Muscle layer of colon (tissue), 2 donors: Measurements from ENCODE around the gene SSU72.
"Not testable (repeated sequence)": the region's sequence is repeated elsewhere in the genome, so short reads cannot be mapped to it uniquely, and the experiment has no call there.

Experiments used
- H3K27ac ChIP-seq: one replicate; pipeline ENCODE4 v1.7.0; 2013; ENCODE audit warnings: low read depth, mild to moderate bottlenecking, low read length, moderate library complexity
- H3K27me3 ChIP-seq, 2 donors: one replicate each; pipeline ENCODE4 v1.7.0; 2013; ENCODE audit warnings: low read length in 2 of 2, mild to moderate bottlenecking in 2 of 2; ENCODE audit not compliant: insufficient read depth in 2 of 2, control insufficient read depth in 1 of 2
- H3K36me3 ChIP-seq: one replicate; pipeline ENCODE4 v1.7.0; 2013; ENCODE audit warnings: mild to moderate bottlenecking, low read length; ENCODE audit not compliant: insufficient read depth
- H3K4me1 ChIP-seq: one replicate; pipeline ENCODE4 v1.7.0; 2013; ENCODE audit warnings: mild to moderate bottlenecking, low read length; ENCODE audit not compliant: insufficient read depth
- H3K4me3 ChIP-seq, 2 donors: one replicate each; pipeline ENCODE4 v1.7.0; 2013; ENCODE audit warnings: low read length in 2 of 2, low read depth in 1 of 2, mild to moderate bottlenecking in 1 of 2, moderate library complexity in 1 of 2
- H3K9ac ChIP-seq: one replicate; pipeline ENCODE4 v1.7.0; 2013; ENCODE audit warnings: low read length
- H3K9me3 ChIP-seq: one replicate; pipeline ENCODE4 v1.7.0; 2013; ENCODE audit warnings: mild to moderate bottlenecking, low read length
- donor health status: abdominal sarcoma.
- donor health status: Adenocarcinoma of cecum.

The SSU72 gene

GRCh38 chr1:1512425-1512824, 62.2 kb downstream of the SSU72 start:
- not testable (repeated sequence) for H3K9me3 ChIP-seq, H3K36me3 ChIP-seq, H3K27ac ChIP-seq, H3K4me1 ChIP-seq, H3K27me3 ChIP-seq, H3K4me3 ChIP-seq, H3K9ac ChIP-seq

GRCh38 chr1:1511533-1512285, 63.0 kb downstream of the SSU72 start, which contains the start of gene ATAD3A:
Gene ATAD3A, plus strand, starts transcription at chr1:1512162. Its CDS starts 107 bp downstream, at chr1:1512269.
- Histone ChIP-seq H3K27ac (peak within 1 kb of the TSS; percentile 88), H3K27me3 (no peaks in the 10 kb centered on the region), H3K9ac (peak within 1 kb of the TSS; percentile 78), H3K4me3 (peak within 1 kb of the TSS; percentile 79 to 81), H3K36me3 (no peaks in the 10 kb centered on the region), H3K4me1 (peaks cover 7% of the 10 kb centered on the region), H3K9me3 (no peaks in the 10 kb centered on the region)

DNA sequence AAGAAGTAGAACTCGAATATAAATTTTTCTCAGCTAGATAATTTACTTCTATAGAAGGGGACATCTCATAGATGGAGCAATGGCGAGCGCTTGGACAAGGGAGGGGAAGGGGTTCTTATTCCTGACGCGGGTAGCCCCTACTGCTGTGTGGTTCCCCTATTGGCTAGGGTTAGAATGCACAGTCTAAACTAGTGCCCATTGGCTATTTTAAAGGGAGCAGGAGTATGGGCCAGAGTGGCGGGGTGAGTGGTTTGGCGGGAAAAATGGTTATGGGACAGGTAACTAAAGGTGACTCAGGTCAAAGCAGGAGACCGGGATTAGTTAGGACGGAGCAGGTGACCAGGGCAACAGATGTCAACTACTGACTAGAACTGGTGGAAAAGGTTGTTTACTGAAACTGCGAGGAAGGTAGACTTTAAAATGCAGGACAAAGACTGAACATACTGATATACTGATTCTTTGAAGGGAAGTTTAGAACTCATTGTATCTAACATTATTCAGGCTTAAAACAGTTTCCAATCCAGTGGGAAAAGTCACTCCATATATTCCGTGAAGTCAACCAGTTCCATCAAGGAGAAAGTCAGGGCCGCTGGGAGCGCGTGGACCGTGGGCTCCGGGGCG, 63.6 kb downstream of the SSU72 start:
- Histone ChIP-seq H3K9ac (peak overlapping the region; percentile 78), H3K36me3 (no peaks in the 10 kb centered on the region), H3K4me3 (peak overlapping the region; percentile 79 to 81), H3K9me3 (no peaks in the 10 kb centered on the region), H3K27me3 (no peaks in the 10 kb centered on the region), H3K4me1 (peaks cover 7% of the 10 kb centered on the region), H3K27ac (peak overlapping the region; percentile 88)

GRCh38 chr1:1509465-1509850, 65.2 kb downstream of the SSU72 start:
- not testable (repeated sequence) for H3K9me3 ChIP-seq, H3K27ac ChIP-seq, H3K4me3 ChIP-seq, H3K4me1 ChIP-seq, H3K27me3 ChIP-seq, H3K36me3 ChIP-seq, H3K9ac ChIP-seq

DNA sequence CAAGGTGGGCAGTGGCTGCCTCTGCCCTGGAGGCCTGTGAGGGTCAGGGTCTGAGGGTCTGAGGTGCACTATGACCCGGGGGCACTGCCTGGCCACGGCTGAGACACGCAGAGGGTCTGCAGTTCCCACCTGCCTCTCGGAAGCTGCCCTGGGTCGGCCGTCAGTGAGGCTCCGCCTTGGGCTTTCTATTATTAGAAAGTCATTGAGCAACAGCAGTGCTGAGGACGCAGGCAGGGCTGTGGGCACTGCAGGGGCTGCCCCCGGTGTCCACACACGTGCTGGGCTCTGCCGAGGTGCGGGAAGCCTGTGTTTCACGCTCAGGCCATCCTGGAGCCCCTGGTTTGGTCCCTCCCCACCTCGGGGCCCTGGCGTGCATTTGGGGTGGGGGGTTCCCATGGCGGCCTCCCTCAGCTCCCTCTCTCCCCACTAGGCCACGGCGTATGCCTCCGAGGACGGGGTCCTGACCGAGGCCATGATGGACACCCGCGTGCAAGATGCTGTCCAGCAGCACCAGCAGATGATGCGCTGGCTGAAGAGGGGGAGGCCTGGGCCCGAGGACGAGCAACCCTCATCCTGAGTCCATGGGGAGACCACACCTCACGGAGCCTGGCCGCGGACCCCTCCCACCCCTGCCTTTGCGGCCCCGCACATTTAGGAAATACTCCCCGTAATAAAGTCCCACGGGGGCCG, 65.7 kb downstream of the SSU72 start:
- H3K9me3 ChIP-seq, H3K27ac ChIP-seq, H3K4me3 ChIP-seq, H3K27me3 ChIP-seq, H3K4me1 ChIP-seq, H3K36me3 ChIP-seq, H3K9ac ChIP-seq: not testable (repeated sequence)

DNA sequence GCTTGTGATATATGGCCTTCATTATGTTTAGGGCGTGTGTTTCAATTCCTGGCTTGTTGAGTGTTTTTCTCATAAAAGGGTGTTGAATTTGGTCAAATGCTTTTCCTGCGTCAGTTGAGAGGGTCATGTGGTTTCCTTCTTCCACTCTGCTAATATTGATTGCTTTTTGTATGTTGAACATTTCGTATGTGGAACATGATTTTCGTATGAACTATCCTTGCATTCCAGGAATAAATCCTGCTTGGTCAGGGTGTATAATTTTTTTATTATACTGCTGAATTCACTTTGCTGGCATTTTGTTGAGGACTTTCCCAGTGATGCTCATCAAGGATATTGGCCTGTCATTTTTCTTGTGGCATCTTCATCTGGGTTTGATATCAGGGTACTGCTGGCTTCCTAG, 67.4 kb downstream of the SSU72 start:
- H3K4me3 ChIP-seq: no peak overlapping the region
- H3K27ac ChIP-seq: no peak overlapping the region
- H3K9ac ChIP-seq: no peak overlapping the region
- peaks cover 7% of the 10 kb centered on the region for H3K4me1 ChIP-seq
- H3K9me3 ChIP-seq: no peaks in the 10 kb centered on the region
- no peaks in the 10 kb centered on the region for H3K27me3 ChIP-seq
- H3K36me3 ChIP-seq: no peaks in the 10 kb centered on the region

DNA sequence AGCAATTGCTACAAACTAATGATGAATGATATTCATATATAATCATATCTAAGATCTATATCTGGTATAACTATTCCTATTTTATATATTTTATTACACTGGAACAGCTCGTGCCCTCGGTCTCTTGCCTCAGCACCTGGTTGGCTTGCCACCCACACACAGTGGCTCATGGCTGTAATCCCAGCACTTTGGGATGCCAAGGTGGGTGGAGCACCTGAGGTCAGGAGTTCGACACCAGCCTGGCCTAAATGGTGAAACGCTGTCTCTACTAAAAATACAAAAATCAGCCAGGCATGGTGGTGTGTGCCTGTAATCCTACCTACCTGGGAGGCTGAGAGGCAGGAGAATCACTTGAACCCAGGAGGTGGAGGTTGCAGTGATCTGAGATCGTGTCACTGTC, 68.9 kb downstream of the SSU72 start:
- H3K4me3 ChIP-seq, H3K27ac ChIP-seq, H3K27me3 ChIP-seq, H3K4me1 ChIP-seq, H3K9ac ChIP-seq, H3K9me3 ChIP-seq, H3K36me3 ChIP-seq: not testable (repeated sequence)

DNA sequence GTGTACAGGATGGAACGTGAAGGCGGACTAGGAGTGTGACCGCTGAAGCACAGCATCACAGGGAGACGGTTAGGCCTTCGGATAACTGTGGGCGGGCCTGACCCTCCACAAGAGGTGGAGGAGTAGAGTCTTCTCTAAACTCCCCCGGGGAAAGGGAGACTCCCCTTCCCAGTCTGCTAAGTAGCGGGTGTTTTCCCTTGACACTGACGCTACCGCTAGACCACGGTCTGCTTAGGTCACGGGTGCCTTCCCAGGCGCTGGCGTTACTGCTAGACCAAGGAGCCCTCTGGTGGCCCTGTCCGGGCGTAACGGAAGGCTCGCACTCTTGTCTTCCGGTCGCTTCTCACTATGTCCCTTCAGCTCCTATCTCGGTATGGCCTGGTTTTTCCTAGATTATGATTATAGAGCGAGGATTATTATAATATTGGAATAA, 69.3 kb downstream of the SSU72 start:
- not testable (repeated sequence) for H3K27me3 ChIP-seq, H3K4me1 ChIP-seq, H3K9me3 ChIP-seq, H3K27ac ChIP-seq, H3K4me3 ChIP-seq, H3K36me3 ChIP-seq, H3K9ac ChIP-seq

DNA sequence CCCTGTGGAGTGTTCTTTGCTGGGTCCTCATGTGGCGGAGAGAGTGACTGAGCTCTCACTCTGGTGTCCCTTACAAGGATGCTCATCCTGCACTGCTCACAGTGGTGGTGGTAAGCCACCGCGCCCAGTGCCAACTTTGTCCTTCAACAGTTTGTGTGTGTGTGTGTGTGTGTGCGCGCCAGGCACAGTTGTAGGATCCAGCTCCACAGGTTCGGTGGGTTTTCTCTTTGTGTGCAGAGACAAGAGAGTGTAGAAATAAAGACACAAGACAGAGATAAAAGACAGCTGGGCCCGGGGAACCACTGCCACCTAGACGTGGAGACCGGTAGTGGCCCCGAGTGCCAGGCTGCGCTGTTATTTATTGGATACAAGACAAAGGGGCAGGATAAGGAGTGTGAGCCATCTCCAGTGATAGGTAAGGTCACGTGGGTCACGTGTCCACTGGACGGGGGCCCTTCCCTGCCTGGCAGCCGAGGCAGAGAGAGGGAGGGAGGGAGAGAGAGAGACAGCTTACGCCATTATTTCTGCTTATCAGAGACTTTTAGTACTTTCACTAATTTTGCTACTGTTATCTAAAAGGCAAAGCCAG, 69.8 kb downstream of the SSU72 start:
- not testable (repeated sequence) for H3K9me3 ChIP-seq, H3K27me3 ChIP-seq, H3K27ac ChIP-seq, H3K9ac ChIP-seq, H3K36me3 ChIP-seq, H3K4me3 ChIP-seq, H3K4me1 ChIP-seq

GRCh38 chr1:1495461-1495975, 79.1 kb downstream of the SSU72 start:
- H3K4me3 ChIP-seq, H3K4me1 ChIP-seq, H3K27me3 ChIP-seq: not testable (repeated sequence)

GRCh38 chr1:1494311-1494710, 80.4 kb downstream of the SSU72 start:
- H3K9me3 ChIP-seq, H3K27ac ChIP-seq, H3K27me3 ChIP-seq, H3K9ac ChIP-seq, H3K4me3 ChIP-seq, H3K4me1 ChIP-seq: not testable (repeated sequence)
- peaks cover 17% of the 10 kb centered on the region for H3K36me3 ChIP-seq

More at GRCh38 chr1:1495461-1495975, 79.1 kb downstream of the SSU72 start:
- H3K9ac ChIP-seq, H3K9me3 ChIP-seq, H3K27ac ChIP-seq: not testable (repeated sequence)
- peaks cover 13% of the 10 kb centered on the region for H3K36me3 ChIP-seq
